Activated CD4-positive, alpha-beta memory T cell treated with anti-CD3 and anti-CD28 coated beads, Interleukin-2, amount 10 ng/mL, durations not matched to agents 7 days and 5 days (primary cell): Measurements from ENCODE around the gene JADE2. TPM values are rescaled to one million over a fixed set of nuclear protein-coding genes. Genes with fewer than 3 reads are reported as not detected.
"Not testable (repeated sequence)": the region's sequence is repeated elsewhere in the genome, so short reads cannot be mapped to it uniquely, and the experiment has no call there.

Source experiments
- CTCF ChIA-PET: fragments of 350-600 bp; sonication (Branson Sonifier 250); formaldehyde crosslinking; loops from one replicate; lab custom pipeline; 2021; ENCODE audit warnings: antibody characterized with exemption, inconsistent platforms; lab: Charles Lee
- POLR2A ChIA-PET: fragments of 350-600 bp; sonication (Branson Sonifier 250); formaldehyde crosslinking; loops from one replicate; lab custom pipeline; 2021; ENCODE audit warnings: antibody characterized with exemption; lab: Charles Lee
- DNase-seq: peaks from one replicate; pipeline ENCODE4 v3.0.0-alpha.2; 2020
- H3K27ac Mint-ChIP-seq: one replicate; pipeline ENCODE4 v1.8.0; 2021; ENCODE audit warnings: mild to moderate bottlenecking, mixed read lengths
- H3K27me3 Mint-ChIP-seq: one replicate; pipeline ENCODE4 v1.8.0; 2021; ENCODE audit warnings: mixed read lengths
- H3K36me3 Mint-ChIP-seq: one replicate; pipeline ENCODE4 v1.8.0; 2021; ENCODE audit warnings: low read depth, mixed read lengths
- H3K4me1 Mint-ChIP-seq: one replicate; pipeline ENCODE4 v1.8.0; 2021; ENCODE audit warnings: mixed read lengths
- H3K4me3 Mint-ChIP-seq: one replicate; pipeline ENCODE4 v1.8.0; 2021; ENCODE audit warnings: mild to moderate bottlenecking, mixed read lengths
- H3K9me3 Mint-ChIP-seq: one replicate; pipeline ENCODE4 v1.8.0; 2021; ENCODE audit warnings: mixed read lengths
- total RNA-seq, 2 experiments: library from RNA; stranded (reverse); gene quantifications; one replicate each; pipeline ENCODE4 v1.2.3, GENCODE V29; 2021

Gene JADE2
- total RNA-seq, 2 experiments from 2014 or later, result 72.7 to 73.5 TPM

DNA sequence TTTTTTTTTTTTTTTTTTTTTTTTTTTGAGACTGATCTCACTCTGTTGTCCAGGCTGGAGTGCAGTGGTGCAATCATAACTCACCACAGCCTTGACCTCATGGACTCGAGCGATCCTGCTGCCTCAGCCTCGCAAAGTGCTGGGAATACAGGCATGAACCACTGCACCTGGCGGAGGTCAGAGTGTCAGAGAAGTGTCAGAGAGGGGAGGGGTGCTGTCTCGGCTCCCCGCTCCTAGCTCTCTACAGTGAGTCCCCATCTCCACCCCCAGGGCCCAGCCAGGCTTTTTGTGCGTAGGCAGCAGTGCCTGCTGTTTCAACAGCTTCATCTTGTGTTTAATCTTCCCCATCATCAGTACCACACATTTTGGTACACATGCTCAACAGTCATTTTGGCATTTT lies 68.9 kb downstream of the JADE2 start:
- ChIA-PET POLR2A (interaction anchor here (0.7 to 1.4 kb wide), 4 partner anchors 14 to 144 kb away, joined by 3 to 4 read pairs (median 4); no protein-coding TSS in a partner anchor), CTCF (interaction anchor here (0.7 to 4.1 kb wide), 2 partner anchors 8 to 32 kb away, joined by 4 to 29 read pairs; no protein-coding TSS in a partner anchor)
- DNase-seq, result no peak
- Mint-ChIP-seq H3K36me3 (no peaks in the 10 kb centered on the region), H3K27me3 (no peaks in the 10 kb centered on the region), H3K4me1 (peaks cover 33% of the 10 kb centered on the region), H3K27ac (no peak overlapping the region), H3K9me3 (no peaks in the 10 kb centered on the region), H3K4me3 (no peak overlapping the region)

GRCh38 chr5:134594797-134595457 lies 69.5 kb downstream of the JADE2 start:
- H3K4me3 Mint-ChIP-seq, result no peak overlapping the region
- peak; percentile 42 for DNase-seq
- no peaks in the 10 kb centered on the region for H3K36me3 Mint-ChIP-seq
- ChIA-PET CTCF (interaction anchor here (0.7 to 4.1 kb wide), 3 partner anchors 9 to 32 kb away, joined by 3 to 29 read pairs (median 4); no protein-coding TSS in a partner anchor), POLR2A (interaction anchor here (0.9 to 2.2 kb wide), 4 partner anchors 13 to 143 kb away, joined by 3 to 7 read pairs (median 4); no protein-coding TSS in a partner anchor)
- H3K9me3 Mint-ChIP-seq, result no peaks in the 10 kb centered on the region
- H3K27ac Mint-ChIP-seq, result peak overlapping the region; percentile 53
- H3K27me3 Mint-ChIP-seq, result no peaks in the 10 kb centered on the region
- peaks cover 33% of the 10 kb centered on the region for H3K4me1 Mint-ChIP-seq

DNA sequence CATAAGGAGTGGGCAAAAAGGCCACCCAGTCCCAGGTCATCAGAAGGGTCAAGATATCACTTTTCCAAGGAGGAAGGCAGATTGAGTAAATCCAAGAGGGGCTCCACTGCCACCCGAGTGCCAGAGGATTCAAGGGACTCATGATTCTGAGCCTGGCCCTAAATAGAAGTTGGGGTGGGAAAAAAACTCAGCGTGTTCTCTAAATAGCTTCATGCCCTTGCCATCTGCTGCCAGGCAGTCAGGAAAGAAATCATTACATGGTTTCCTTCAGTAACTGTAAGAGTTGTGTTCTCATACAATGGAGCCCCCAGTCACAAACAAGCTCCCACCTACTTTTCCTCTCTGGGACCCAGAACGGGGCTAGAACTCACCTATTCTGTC lies 70.0 kb downstream of the JADE2 start:
- Mint-ChIP-seq H3K27ac (peak overlapping the region; percentile 53), H3K9me3 (no peaks in the 10 kb centered on the region), H3K4me1 (peaks cover 33% of the 10 kb centered on the region), H3K36me3 (no peaks in the 10 kb centered on the region), H3K27me3 (no peaks in the 10 kb centered on the region), H3K4me3 (no peak overlapping the region)
- no peak for DNase-seq
- ChIA-PET POLR2A (interaction anchor here (0.9 to 2.2 kb wide), 3 partner anchors 13 to 212 kb away, joined by 3 to 7 read pairs (median 3); no protein-coding TSS in a partner anchor), CTCF (interaction anchor here (0.6 to 4.1 kb wide), 4 partner anchors 9 to 247 kb away, joined by 3 to 29 read pairs (median 3); no protein-coding TSS in a partner anchor)

GRCh38 chr5:134599820-134600219 lies 74.3 kb downstream of the JADE2 start:
- Mint-ChIP-seq H3K4me1 (peaks cover 28% of the 10 kb centered on the region), H3K36me3 (peaks cover 21% of the 10 kb centered on the region)
- ChIA-PET CTCF (interaction anchor here (0.6 to 0.8 kb wide), 2 partner anchors 13 to 111 kb away, joined by 3 to 4 read pairs; no protein-coding TSS in a partner anchor), POLR2A (interaction anchor here (2.5 kb wide), 1 partner anchor 9 kb away, joined by 7 read pairs; no protein-coding TSS in a partner anchor)
- H3K27ac Mint-ChIP-seq, H3K4me3 Mint-ChIP-seq, DNase-seq, H3K9me3 Mint-ChIP-seq, H3K27me3 Mint-ChIP-seq: not testable (repeated sequence)

GRCh38 chr5:134600600-134600999 lies 75.1 kb downstream of the JADE2 start:
- H3K27ac Mint-ChIP-seq, result no peak overlapping the region
- no peaks in the 10 kb centered on the region for H3K27me3 Mint-ChIP-seq
- H3K4me3 Mint-ChIP-seq, result no peak overlapping the region
- DNase-seq, result no peak
- ChIA-PET POLR2A (interaction anchor here (2.5 kb wide), 1 partner anchor 8 kb away, joined by 7 read pairs; no protein-coding TSS in a partner anchor), CTCF (no interaction called here)
- H3K4me1 Mint-ChIP-seq, result peaks cover 26% of the 10 kb centered on the region
- H3K9me3 Mint-ChIP-seq, result no peaks in the 10 kb centered on the region
- peaks cover 27% of the 10 kb centered on the region for H3K36me3 Mint-ChIP-seq

- DNase-seq, result no peak
- POLR2A ChIA-PET, result no interaction called here
- no peaks in the 10 kb centered on the region for H3K9me3 Mint-ChIP-seq
- H3K4me3 Mint-ChIP-seq, result no peak overlapping the region
- peaks cover 49% of the 10 kb centered on the region for H3K36me3 Mint-ChIP-seq
- no peaks in the 10 kb centered on the region for H3K27me3 Mint-ChIP-seq
- peaks cover 36% of the 10 kb centered on the region for H3K4me1 Mint-ChIP-seq
- CTCF ChIA-PET, result interaction anchor here (1.2 to 5.3 kb wide), 2 partner anchors 16 to 192 kb away, joined by 3 to 30 read pairs; partner anchors contain the start of gene CDKN2AIPNL
- no peak overlapping the region for H3K27ac Mint-ChIP-seq
Observed at GRCh38 chr5:134603059-134603458, 77.6 kb downstream of the JADE2 start.

DNA sequence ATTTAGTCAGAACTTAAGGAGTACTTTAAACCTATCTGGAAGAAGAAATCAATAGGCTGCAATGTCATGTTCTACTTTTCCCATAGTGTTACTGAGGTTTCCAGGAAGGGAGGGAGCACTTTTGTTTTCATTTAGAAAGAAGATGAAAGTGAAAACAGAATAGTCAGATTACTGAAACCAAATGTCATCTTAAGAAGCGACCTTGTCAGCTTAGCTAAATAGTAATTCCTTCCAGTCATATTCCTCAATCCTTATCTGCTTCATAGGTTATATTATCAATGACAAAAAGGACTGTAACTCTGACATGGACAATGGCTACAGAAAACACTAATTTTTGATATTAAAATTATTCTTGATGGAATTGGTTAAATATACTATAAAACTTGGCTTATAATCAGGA lies 79.4 kb downstream of the JADE2 start:
- ChIA-PET CTCF (interaction anchor here (0.7 to 5.3 kb wide), 3 partner anchors 18 to 301 kb away, joined by 3 to 30 read pairs (median 5); no protein-coding TSS in a partner anchor), POLR2A (interaction anchor here (0.9 to 2.2 kb wide), 5 partner anchors 18 to 428 kb away, joined by 3 to 6 read pairs (median 5); partner anchors contain the start of genes PPP2CA, SAR1B and SKP1)
- H3K9me3 Mint-ChIP-seq, result no peaks in the 10 kb centered on the region
- peak overlapping the region; percentile 50 for H3K27ac Mint-ChIP-seq
- H3K4me1 Mint-ChIP-seq, result peaks cover 53% of the 10 kb centered on the region
- no peak overlapping the region for H3K4me3 Mint-ChIP-seq
- H3K36me3 Mint-ChIP-seq, result peaks cover 67% of the 10 kb centered on the region
- no peak for DNase-seq
- no peaks in the 10 kb centered on the region for H3K27me3 Mint-ChIP-seq

DNA sequence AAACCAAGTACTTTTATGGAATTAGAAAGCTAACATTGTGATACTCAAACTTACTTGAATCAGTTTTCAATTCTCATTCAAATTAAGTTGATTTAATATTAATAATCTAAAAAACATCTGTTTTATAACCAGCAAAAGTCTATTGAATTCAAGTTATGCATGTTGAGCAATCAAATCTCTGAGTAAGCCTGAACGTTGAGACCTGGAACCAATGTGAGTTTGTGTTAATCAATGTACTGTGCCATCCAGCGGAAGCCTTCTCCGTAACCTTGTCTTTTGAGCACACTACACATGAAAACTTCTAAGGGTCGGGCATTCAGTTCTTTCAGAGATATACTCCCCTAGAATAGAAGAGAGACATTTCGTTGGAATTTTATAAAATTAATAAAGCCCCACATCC lies 81.3 kb downstream of the JADE2 start:
- no peak for DNase-seq
- Mint-ChIP-seq H3K27me3 (no peaks in the 10 kb centered on the region), H3K27ac (no peak overlapping the region), H3K4me1 (peaks cover 61% of the 10 kb centered on the region), H3K36me3 (peaks cover 77% of the 10 kb centered on the region), H3K4me3 (no peak overlapping the region), H3K9me3 (no peaks in the 10 kb centered on the region)
- ChIA-PET CTCF (interaction anchor here (0.7 to 5.3 kb wide), 8 partner anchors 9 to 460 kb away, joined by 3 to 30 read pairs (median 3); no protein-coding TSS in a partner anchor), POLR2A (interaction anchor here (1.0 to 2.2 kb wide), 2 partner anchors 20 to 82 kb away, joined by 3 to 6 read pairs; no protein-coding TSS in a partner anchor)

- Mint-ChIP-seq H3K9me3 (no peaks in the 10 kb centered on the region), H3K4me3 (peak overlapping the region; percentile 25), H3K36me3 (peaks cover 78% of the 10 kb centered on the region), H3K4me1 (peaks cover 53% of the 10 kb centered on the region), H3K27ac (peak overlapping the region; percentile 92), H3K27me3 (no peaks in the 10 kb centered on the region)
- ChIA-PET CTCF (interaction anchor here (0.7 to 3.4 kb wide), 7 partner anchors 11 to 329 kb away, joined by 3 to 29 read pairs (median 5); partner anchors contain the start of gene SAR1B), POLR2A (interaction anchor here (0.5 to 3.7 kb wide), 13 partner anchors 9 to 432 kb away, joined by 3 to 19 read pairs (median 6); partner anchors contain the start of genes JADE2, PPP2CA, SEC24A and SKP1)
- DNase-seq, result no peak
Observed at GRCh38 chr5:134608555-134608954, 83.1 kb downstream of the JADE2 start.

GRCh38 chr5:134609232-134609851 lies 83.9 kb downstream of the JADE2 start:
- ChIA-PET CTCF (interaction anchor here (0.7 to 3.4 kb wide), 7 partner anchors 13 to 330 kb away, joined by 3 to 29 read pairs (median 3); partner anchors contain the start of gene SAR1B), POLR2A (interaction anchor here (1.0 to 3.7 kb wide), 14 partner anchors 9 to 432 kb away, joined by 3 to 19 read pairs (median 6); partner anchors contain the start of genes DDX46, JADE2, PPP2CA and SEC24A)
- Mint-ChIP-seq H3K4me1 (peaks cover 52% of the 10 kb centered on the region), H3K36me3 (peaks cover 77% of the 10 kb centered on the region), H3K4me3 (peak overlapping the region; percentile 21), H3K9me3 (no peaks in the 10 kb centered on the region), H3K27ac (peak overlapping the region; percentile 92), H3K27me3 (no peaks in the 10 kb centered on the region)
- DNase-seq, result no peak

DNA sequence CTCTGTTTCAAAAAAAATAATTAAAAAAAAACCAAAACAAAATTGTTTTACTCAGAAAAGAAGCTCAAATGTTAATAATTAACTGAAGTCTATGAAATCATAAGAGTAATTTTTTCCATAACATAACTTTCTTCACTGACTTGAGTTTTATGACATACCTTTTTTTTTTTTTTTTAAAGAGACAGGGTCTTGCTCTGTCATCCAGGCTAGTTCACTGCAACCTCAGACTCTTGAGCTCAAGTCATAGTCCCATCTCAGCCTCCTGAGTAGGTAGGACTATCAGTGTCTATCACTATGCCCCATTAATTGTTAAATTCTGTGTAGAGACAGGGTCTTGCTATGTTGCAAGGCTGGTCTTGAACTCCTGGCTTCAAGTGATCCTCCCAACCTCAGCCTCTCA lies 85.3 kb downstream of the JADE2 start:
- Mint-ChIP-seq H3K27ac (no peak overlapping the region), H3K9me3 (no peaks in the 10 kb centered on the region), H3K4me3 (no peak overlapping the region), H3K4me1 (peaks cover 45% of the 10 kb centered on the region), H3K36me3 (peaks cover 71% of the 10 kb centered on the region), H3K27me3 (no peaks in the 10 kb centered on the region)
- CTCF ChIA-PET, result no interaction called here
- no peak for DNase-seq
- POLR2A ChIA-PET, result interaction anchor here (1.7 to 3.7 kb wide), 2 partner anchors 10 to 38 kb away, joined by 6 to 19 read pairs; partner anchors contain the start of gene SEC24A

- Mint-ChIP-seq H3K9me3 (no peaks in the 10 kb centered on the region), H3K4me1 (peaks cover 43% of the 10 kb centered on the region), H3K4me3 (no peak overlapping the region), H3K27me3 (no peaks in the 10 kb centered on the region), H3K36me3 (peaks cover 66% of the 10 kb centered on the region), H3K27ac (no peak overlapping the region)
- ChIA-PET POLR2A (no interaction called here), CTCF (no interaction called here)
- DNase-seq, result no peak
Observed at GRCh38 chr5:134611515-134611914, 86.0 kb downstream of the JADE2 start.
